Neural cell (in vitro differentiated cells): ENCODE results near the gene TMEM185B. TPM values are rescaled to one million over a fixed set of nuclear protein-coding genes. Genes with fewer than 3 reads are reported as not detected.

Experiments used
- H2AFZ ChIP-seq: fragments of 200-600, 300-800 bp; sonication (generic), shearing (Covaris generic); 2 replicates; pipeline ENCODE4 v1.6.0; 2014; ENCODE audit warnings: low read depth, mild to moderate bottlenecking, antibody characterized with exemption, low read length, moderate library complexity
- H3F3A ChIP-seq: fragments of 200-600 bp; shearing (Covaris generic); 2 replicates; pipeline ENCODE4 v1.6.1; 2016; ENCODE audit warnings: mild to moderate bottlenecking, moderate library complexity, mixed read lengths, antibody characterized with exemption, low read length; ENCODE audit not compliant: insufficient read depth, poor library complexity, severe bottlenecking
- H3K27ac ChIP-seq: fragments of 200-600, 300-800 bp; sonication (generic), shearing (Covaris generic); 2 replicates; pipeline ENCODE4 v1.5.1; 2014; ENCODE audit warnings: mild to moderate bottlenecking, low read length, moderate library complexity
- H3K27me3 ChIP-seq: fragments of 300-800, 200-600 bp; sonication (generic), shearing (Covaris generic); 2 replicates; pipeline ENCODE4 v1.6.0; 2014; ENCODE audit warnings: mild to moderate bottlenecking, low read depth, low read length, moderate library complexity; ENCODE audit not compliant: insufficient read depth
- H3K36me3 ChIP-seq: fragments of 300-800, 200-600 bp; sonication (generic), shearing (Covaris generic); 2 replicates; pipeline ENCODE4 v1.5.1; 2014; ENCODE audit warnings: mild to moderate bottlenecking, antibody characterized with exemption, low read length, moderate library complexity; ENCODE audit not compliant: insufficient read depth
- H3K4me2 ChIP-seq: fragments of 300-800, 200-600 bp; sonication (generic), shearing (Covaris generic); 2 replicates; pipeline ENCODE4 v1.6.0; 2014; ENCODE audit warnings: mild to moderate bottlenecking, low read length
- H3K4me3 ChIP-seq: fragments of 300-800, 200-600 bp; sonication (generic), shearing (Covaris generic); 2 replicates; pipeline ENCODE4 v1.5.1; 2014; ENCODE audit warnings: mild to moderate bottlenecking, low read length, moderate library complexity
- H3K79me2 ChIP-seq: fragments of 200-600 bp; shearing (Covaris generic); replicated peaks from 2 replicates; pipeline ENCODE4 v1.6.0; 2014; ENCODE audit warnings: mild to moderate bottlenecking, low read length, moderate library complexity; ENCODE audit not compliant: insufficient read depth
- H3K9ac ChIP-seq: fragments of 300-800, 200-600 bp; sonication (generic), shearing (Covaris generic); 2 replicates; pipeline ENCODE4 v1.6.1; 2016; ENCODE audit warnings: mild to moderate bottlenecking, low read length, mixed read lengths
- H3K9me2 ChIP-seq: fragments of 200-600 bp; shearing (Covaris generic); 2 replicates; pipeline ENCODE4 v1.6.1; 2016; ENCODE audit warnings: mild to moderate bottlenecking, low read length, mixed read lengths; ENCODE audit not compliant: insufficient read depth
- H3K9me3 ChIP-seq: fragments of 200-600, 300-800 bp; sonication (generic), shearing (Covaris generic); 2 replicates; pipeline ENCODE4 v1.6.1; 2016; ENCODE audit warnings: mild to moderate bottlenecking, mixed run types, low read length, moderate library complexity, mixed read lengths
- H4K20me1 ChIP-seq: fragments of 200-600 bp; shearing (Covaris generic); 2 replicates; pipeline ENCODE4 v1.6.1; 2016; ENCODE audit warnings: mild to moderate bottlenecking, mixed run types; ENCODE audit not compliant: insufficient read depth
- CTCF ChIP-seq: fragments of 450-650 bp; IDR thresholded peaks from 2 replicates; pipeline ENCODE4 v1.5.1; 2014; ENCODE audit warnings: antibody characterized with exemption, mild to moderate bottlenecking, moderate library complexity; ENCODE audit not compliant: poor library complexity, severe bottlenecking
- EP300 ChIP-seq: fragments of 450-650 bp; conservative IDR thresholded peaks from 2 replicates; pipeline ENCODE4 v1.6.1; 2014; ENCODE audit warnings: antibody characterized with exemption, mild to moderate bottlenecking, moderate library complexity; ENCODE audit not compliant: poor library complexity, severe bottlenecking
- EZH2 ChIP-seq: fragments of 200-600, 300-800 bp; shearing (Covaris generic), sonication (generic); IDR thresholded peaks from 2 replicates; pipeline ENCODE4 v1.6.1; 2014; ENCODE audit warnings: antibody characterized with exemption, low read length, borderline replicate concordance, mild to moderate bottlenecking; ENCODE audit not compliant: insufficient read depth, poor library complexity, severe bottlenecking
- MXI1 ChIP-seq: fragments of 450-650 bp; conservative IDR thresholded peaks from 2 replicates; pipeline ENCODE4 v1.6.1; 2014; ENCODE audit warnings: antibody characterized with exemption, mild to moderate bottlenecking; ENCODE audit not compliant: poor library complexity, severe bottlenecking
- POLR2AphosphoS5 ChIP-seq: IDR thresholded peaks from 2 replicates; pipeline ENCODE4 v1.6.1; 2012
- RAD21 ChIP-seq: fragments of 450-650 bp; conservative IDR thresholded peaks from 2 replicates; pipeline ENCODE4 v1.6.1; 2014; ENCODE audit warnings: antibody characterized with exemption, mild to moderate bottlenecking, moderate library complexity
- REST ChIP-seq: IDR thresholded peaks from 2 replicates; pipeline ENCODE4 v1.6.1; 2012; ENCODE audit warnings: borderline replicate concordance
- SMC3 ChIP-seq: fragments of 450-650 bp; conservative IDR thresholded peaks from 2 replicates; pipeline ENCODE4 v1.6.1; 2014; ENCODE audit warnings: antibody characterized with exemption, mild to moderate bottlenecking, moderate library complexity; ENCODE audit not compliant: poor library complexity
- TAF1 ChIP-seq: IDR thresholded peaks from 2 replicates; pipeline ENCODE4 v1.6.1; 2012; ENCODE audit warnings: low read depth
- polyA plus RNA-seq: library from polyadenylated mRNA; depleted of rRNA; stranded (reverse); fragments of >200 nt; gene quantifications from 2 replicates; pipeline ENCODE4 v1.2.3, GENCODE V29; 2014

The TMEM185B gene
- polyA plus RNA-seq, 1 donor from 2014 or later, result 4.4 TPM

GRCh38 chr2:120246546-120247300 lies 23.5 kb upstream of the TMEM185B start:
- Histone ChIP-seq H3K79me2 (no peaks in the 10 kb centered on the region), H3K27ac (no peak overlapping the region), H2AFZ (no peak overlapping the region), H3K36me3 (no peaks in the 10 kb centered on the region), H3K27me3 (no peaks in the 10 kb centered on the region), H3K9me2 (no peaks in the 10 kb centered on the region), H3K4me3 (no peak overlapping the region), H3K4me2 (no peak overlapping the region), H3F3A (no peaks in the 10 kb centered on the region), H3K9me3 (no peaks in the 10 kb centered on the region), H3K9ac (no peak overlapping the region), H4K20me1 (no peaks in the 10 kb centered on the region)
- TF ChIP-seq SMC3 (no peak), EZH2 (no peak), POLR2AphosphoS5 (no peak), TAF1 (no peak), MXI1 (no peak), REST (no peak)

GRCh38 chr2:120245520-120246332 lies 22.5 kb upstream of the TMEM185B start:
- TF ChIP-seq MXI1 (no peak), POLR2AphosphoS5 (no peak), REST (no peak), EP300 (no peak), TAF1 (no peak), RAD21 (no peak), SMC3 (no peak), CTCF (no peak), EZH2 (no peak)
- Histone ChIP-seq H3K9me2 (no peaks in the 10 kb centered on the region), H3K4me2 (no peak overlapping the region), H3K79me2 (no peaks in the 10 kb centered on the region), H3K27ac (no peak overlapping the region), H3K36me3 (no peaks in the 10 kb centered on the region), H3F3A (no peaks in the 10 kb centered on the region), H2AFZ (no peak overlapping the region), H4K20me1 (no peaks in the 10 kb centered on the region), H3K9me3 (no peaks in the 10 kb centered on the region), H3K9ac (no peak overlapping the region), H3K4me3 (no peak overlapping the region), H3K27me3 (no peaks in the 10 kb centered on the region)
